COR-L47 (cell line): ENCODE measurements around the gene SULT4A1.
A peak's percentile ranks its signal among the peaks of the same experiment; 100 is the strongest.

Experiments used
- DNase-seq: peaks from one replicate; lab custom pipeline; 2025; lab: John Stamatoyannopoulos, UW

SULT4A1 gene

DNA sequence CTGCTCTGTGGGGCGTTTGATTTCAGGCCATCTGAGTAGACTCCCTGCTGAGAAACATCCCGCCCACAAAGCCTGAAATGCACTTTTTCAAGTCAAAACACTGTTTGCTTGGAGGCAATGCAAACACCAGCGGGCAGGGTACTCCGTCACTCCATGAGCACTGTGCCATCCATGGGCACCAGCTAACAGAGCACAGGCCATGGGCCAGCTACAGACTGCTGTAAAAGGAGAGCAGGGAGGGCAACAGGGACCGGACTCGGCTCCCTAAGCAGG is 33.7 kb downstream of the SULT4A1 start:
- DNase-seq: no peak

DNA sequence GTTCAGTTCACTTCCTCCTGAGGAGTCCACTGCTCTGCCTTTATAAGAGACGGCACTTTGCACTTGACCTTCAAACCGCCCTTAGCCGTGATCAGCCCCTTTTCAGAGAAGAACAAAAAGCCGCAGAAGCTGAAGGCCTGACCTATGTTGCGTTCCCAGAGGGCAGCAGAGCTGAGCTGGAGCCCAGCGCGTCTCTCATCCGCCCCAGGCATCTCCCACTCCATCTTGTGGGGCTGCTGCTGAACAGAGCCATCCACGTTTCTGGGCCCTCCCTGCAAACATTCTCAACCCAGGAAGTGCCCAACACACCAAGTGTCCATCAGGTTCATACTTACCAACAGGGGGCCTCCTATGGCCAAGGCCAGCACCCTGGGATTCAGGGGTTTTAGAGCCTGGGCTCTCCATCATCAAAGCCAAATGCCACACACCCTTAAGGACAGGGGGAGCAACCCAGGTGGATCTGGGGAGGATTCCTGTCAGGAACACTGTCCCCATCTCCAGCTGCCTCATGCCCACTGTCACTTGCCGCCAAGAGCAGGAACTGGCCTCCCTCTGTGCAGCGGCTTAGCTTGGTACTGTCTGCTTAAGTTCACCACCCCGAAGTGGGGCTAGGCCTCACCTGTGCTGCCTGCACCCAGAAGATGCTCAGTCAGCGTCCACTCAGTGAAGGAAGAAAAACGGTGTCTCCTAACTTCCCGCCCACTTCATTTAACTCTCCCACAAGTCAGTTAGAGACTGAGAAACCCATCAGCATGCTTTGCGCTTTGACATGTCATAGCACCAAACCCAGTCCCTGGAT is 34.2 kb downstream of the SULT4A1 start:
- no peak for DNase-seq

DNA sequence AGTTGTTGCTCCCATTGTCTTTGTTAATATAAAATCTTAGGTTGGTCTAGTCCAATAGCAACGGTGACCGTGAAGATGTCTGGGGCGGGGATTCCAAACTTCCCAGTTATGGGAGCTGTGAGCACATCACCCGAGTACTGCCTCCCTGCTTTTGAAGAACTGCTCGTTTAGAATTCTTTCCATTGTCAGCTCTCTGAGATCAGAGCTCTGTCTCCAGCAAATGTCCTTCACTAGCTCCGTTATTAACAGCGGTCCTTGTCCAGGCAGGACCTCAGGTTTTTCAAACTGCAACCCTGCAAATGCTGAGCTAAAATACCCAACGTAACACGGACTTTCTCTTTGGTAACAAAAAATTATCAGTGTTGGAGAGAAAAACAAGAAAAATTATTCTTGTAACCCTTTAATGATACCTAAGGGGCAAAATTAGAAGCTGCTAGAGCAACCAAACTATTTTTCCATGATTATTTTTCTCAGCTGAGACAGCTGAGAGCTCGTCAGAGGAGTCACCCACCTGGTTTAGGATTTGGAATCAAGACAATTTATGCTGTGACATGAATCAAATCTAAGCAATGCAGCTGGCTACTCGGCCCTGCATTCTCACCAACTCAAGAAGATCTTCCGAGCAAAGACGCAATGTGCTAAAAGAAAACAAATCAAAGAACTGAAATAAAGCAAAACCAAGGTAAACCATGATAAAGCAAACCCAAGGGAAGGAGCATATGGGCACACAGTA is 35.1 kb downstream of the SULT4A1 start:
- DNase-seq: no peak

DNA sequence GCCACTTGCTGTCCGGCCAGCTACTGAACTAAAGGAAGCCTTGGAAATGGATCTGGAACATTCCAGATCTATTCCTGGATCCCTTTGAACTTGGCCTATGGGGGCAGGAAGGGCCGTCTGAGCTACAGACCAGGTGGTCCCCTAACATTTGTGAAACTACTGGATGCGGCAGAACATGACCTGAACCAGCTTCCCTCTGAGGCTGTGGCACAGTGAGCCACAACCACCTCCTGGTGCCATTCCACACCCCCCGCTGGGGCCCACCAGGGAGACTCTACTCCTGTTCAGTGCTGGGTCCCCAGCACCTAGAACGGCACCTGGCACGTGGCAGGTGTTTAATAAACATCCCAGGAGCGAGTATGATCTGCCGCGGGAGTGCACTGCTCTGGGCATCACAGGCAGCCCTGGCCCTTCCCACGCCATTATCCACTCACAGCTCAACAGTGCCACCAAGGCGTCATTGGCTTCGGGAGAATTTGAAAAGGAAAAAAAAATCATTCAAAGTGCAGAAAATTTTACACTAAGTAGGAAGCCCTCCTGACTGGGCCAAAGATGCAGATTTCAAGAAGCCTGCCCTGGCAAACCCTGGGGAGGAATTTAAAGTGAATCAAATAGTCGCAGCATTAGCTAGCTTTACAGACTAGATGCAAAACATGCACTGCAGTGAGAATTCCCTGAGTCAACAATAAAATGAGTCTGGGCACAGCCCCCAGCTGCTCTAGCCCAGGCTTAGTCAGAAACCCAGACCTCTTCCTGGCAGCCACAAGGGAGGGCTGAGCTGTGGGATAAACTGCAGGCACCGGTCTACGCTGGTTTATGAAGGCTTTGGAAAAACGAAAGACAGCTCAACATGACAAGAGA is 35.9 kb downstream of the SULT4A1 start:
- DNase-seq: peak; percentile 61

DNA sequence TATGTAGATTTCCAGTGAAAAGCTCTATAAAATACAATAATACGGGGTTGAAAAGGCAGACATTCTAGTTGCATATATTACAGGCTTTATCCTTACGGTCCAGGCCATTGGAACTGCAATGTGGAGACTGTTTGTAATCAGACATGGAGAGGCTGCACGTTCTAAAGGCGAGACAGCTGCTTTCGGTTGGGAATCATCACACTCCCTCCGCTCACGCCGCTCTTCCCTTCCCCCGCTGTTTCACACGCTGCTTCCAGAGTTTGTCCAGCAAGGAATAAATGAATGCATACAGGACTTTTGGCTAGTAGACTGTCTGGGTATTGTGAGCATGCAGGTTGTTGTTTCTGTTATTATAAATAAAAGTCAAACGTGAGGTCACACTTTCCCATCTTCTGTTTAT is 36.7 kb downstream of the SULT4A1 start:
- no peak for DNase-seq

DNA sequence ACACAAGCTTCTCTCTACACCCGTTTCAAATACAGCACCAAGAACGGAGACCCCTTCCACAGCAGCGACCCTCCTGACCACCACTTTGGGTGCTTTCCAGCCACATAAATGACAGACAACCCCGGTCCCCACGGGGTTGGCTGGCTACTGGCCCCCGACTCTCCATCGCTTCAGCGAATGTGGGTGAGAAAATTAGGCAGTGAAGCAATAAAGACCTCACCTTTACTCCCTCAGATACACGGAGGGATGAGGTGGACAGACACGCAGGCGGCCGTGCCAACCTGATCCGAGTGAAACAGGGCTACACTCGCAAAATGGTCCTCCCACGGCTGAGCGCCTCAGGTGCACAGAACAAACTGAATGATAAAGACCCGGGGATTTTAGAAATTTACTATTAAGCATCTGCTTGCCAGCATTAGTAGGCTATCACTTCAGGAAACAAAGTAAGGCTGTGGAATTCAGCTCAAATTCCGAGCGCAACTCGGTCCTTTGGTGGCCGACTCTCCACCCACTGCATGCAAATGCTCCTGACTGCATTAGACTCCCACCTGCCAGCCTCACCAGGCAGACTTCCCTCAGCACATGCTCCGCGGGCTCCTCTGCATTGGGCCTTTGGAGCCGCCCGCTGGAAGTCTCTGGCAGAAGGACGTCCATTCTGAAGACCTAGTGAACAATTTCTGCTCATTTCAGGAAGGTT is 37.4 kb downstream of the SULT4A1 start:
- no peak for DNase-seq

DNA sequence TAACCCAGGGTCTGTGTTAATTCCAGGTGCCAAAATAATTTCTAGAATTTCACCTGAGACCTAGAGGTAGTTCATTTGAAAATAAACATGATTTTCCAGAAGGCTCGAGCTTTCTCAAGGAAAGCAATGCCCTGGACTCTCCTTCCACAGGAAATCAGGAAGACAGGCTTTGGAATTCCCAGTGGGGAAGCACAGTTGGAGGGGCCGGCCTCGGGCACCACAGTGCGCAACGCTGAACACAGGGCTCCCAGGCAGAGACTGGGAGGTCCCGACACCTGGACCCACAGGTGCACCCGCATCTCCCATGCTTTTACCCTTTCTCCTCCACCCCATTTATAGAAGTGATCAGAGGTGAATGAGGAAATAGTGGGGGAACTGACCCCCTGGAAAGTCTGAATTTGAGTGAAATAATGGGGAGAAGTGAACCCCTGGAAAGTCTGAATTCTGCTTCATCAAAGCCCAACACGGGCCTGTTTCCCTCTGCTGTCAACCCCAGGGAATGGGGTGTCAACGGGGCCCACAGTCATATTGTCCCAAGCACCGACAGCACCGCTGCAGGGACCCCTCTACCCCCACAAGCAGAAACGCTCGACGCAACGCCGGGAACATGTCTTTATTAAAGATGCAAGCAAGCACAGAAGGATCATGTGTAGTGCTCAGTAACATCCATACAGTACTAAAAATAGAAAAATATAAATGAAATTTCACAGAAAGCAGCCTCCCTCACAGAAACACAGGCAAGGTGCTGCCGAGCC is 38.2 kb downstream of the SULT4A1 start:
- DNase-seq: no peak

DNA sequence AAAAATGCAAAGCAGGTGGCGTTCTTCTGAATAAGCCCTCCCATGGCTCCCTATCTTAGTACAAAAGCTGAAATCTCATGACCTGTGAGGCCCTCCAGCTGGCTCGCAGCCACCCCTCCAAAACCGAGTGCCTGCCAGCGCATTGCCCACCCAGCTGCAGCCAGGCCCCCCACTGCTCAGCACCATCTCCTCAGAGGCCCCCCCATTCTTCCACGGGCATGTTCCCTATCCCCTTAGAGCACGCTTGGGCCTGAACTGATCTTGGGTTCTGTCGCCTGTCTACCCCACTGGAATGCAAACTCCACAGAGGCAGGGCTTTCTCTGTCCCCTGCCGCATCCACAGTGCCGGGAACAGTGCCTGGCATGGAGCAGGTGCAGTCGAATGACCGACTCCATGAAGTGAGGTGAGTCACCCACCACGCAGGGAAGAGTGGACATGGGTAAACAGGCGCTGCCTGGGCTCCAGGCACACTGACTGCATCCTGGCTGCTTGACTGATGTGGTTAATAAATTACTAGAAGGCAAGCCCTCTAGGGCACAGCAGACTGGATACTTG is 38.9 kb downstream of the SULT4A1 start:
- peak; percentile 11 for DNase-seq

DNA sequence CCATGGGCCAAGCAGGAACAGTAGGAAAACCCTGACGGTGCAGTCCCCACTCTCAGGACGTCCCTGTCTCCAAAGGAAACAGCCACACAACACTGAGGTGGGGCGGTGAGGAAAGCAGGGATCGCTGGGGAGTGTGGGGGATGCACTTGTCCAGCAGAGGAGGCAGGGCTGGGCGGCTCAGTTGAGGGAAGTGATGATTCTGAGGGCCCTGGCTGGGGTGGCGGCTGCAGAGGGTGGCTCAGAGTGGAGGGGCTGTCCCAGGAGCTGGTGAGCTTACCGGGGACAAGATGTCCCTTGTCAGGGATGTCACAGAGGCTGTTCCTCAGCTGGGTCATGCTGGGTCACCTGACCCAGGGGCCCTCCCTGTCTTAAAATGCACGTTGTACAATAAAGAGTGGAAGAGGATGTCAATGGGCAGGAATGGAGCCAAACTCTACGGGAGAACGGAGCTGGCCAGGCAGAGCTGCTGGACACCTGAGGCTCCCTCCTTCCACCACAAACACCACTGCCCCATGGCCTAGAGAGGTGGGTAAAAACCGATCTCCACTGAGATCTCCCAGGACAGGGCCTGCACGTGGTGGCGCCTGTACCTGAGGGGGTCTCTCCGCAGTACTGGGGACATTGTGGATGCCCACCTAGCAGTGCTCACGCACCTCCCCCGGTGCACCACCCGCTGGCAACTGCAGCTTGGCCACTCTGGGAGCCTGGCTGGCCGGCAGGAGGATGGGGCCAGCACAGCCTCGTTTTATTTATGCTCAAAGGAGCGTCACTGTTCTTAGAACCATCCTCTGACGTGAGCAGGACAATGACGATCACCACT is 40.5 kb downstream of the SULT4A1 start:
- no peak for DNase-seq

DNA sequence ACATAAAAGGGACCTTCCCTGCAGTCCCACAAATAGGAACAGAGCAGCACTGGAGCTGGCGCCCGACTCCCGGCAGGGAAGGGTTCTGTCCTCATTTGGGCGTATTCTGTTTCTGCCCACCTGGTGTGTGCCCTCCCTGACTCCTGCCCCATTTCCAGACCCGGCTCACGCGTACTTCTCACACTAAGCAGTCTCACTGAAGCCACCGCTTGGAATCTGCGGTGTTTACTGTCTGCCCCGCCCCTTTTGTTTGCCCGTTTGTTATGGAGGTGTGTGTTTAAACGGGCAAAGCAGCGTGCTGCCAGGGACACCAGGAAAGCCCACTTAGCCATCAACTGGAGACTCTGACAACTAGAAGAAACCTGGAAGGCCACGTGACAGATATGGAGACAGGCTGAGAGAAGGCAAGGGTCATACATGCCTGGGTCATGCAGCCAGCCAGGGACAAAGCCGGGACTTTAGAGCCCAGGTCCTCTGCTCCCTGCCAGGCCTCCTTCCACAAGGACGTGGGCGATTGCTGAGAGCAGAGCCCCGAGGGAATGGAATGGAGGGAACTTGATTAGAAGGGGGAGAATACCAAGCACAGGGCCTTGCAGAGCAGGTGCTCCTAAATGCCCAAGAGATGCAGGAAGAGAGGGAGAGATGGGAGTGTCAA is 41.5 kb downstream of the SULT4A1 start:
- DNase-seq: peak; percentile 68

DNA sequence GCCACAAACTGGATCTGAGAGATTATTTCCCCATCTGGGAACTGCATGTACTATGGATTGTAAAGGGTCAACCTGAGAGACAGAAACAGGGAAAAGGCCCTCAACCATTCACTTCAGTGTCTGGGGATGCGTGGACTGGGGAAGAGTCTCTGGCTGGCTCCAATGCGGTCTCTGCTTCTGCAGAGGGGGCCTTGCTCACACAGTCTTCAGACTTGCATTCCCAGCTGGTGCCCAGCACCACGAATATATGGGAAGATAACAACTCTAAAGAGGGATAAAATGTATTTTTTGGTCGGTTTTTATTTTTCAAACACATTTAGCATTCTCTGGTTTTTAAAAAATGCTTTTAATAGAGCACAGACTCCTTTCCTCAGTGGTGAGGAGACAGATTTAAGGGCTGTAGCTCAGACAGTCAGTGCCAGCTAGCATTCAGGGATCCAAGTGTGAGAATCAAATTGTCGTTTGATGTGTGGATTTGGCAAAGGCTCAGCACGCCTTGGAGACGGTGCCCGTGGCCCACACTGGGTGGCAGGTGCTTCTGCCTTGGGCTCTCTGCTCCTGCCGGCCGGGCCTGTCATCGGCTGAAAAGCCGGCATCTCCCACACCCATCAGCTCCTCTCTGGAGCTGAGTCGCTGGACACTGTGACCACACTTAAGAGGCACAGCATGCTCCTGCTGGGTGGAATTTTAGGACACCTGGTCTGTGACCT is 42.2 kb downstream of the SULT4A1 start:
- peak; percentile 68 for DNase-seq

DNA sequence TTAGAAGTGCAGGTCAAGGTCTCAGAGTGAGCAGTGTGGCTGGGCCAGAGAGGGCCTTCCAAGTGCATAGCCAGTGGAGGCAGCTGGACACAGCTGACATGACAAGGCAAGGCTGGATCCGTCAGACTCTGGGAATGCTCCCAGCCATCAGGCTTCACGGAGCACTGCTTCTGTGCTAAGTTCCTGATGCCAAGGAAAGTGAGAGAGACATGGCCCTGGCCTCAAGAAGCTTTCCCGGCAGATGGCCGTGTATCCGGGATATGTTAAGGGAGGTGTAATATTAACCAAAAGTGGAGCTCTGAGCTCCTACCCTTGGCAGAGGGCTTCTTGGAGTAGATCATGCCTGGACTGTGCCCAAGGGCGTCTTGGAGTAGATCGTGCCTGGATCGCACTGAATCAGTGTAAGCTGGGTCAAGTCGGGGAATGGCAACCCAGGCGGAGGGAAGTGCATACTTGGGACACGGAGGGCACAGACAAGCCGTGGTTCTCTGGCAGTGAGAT is 42.8 kb downstream of the SULT4A1 start:
- DNase-seq: no peak

DNA sequence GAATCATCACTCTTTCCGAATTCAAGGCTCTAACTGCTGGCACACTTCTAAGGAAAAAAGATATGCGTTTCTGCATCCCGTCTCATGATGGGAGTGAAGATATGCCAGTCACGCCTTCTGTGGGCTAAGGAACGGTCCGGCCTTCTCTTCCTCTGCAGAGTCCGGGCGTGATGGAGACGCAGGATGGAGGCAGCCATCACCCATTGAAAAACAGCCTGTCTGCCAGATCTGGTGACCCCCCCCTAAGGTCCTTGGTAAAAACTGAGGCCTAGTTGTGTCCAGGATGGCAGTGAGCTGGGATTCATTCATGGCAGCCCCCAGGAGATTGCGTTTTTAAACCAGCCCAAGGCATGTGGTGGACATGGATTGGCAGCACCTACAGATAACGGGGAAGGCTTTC is 43.3 kb downstream of the SULT4A1 start:
- no peak for DNase-seq

DNA sequence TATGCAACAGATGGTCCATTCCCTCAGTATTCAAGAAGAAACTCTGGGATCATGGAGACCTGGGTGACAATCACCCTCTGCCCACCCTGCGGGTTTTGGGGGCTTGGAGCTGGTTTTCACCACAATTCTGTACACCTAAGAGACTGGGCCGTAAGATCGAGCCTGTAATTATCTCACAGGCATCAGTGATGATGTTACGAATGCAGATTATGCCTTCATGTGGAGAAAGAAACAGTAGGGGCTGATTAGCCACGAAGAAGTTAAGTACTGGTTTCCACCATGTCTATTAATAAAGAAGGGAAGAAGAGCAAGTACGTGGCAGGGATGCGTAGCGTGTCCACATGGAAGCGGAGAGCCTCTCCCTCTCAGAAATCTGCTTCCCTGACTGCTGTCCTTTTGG is 44.9 kb downstream of the SULT4A1 start:
- DNase-seq: no peak

DNA sequence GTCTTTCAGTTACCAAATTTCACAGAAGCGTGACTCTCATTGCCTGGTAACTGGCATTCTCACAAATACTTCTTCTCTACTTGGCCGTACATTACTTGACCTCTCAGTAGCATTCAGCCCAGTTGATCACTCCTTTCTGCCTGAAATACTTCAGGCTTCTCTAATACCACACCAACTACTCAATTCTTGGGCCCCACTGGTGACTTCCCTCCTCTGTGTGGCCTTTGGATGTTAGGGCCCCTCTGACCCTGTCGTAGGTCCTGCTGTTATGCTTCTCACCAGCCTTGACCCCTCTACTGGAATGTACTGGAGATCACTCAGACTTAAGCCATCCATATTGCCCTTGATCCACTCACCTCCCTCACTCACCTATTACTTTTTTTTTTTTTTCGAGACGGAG is 48.0 kb downstream of the SULT4A1 start:
- no peak for DNase-seq

DNA sequence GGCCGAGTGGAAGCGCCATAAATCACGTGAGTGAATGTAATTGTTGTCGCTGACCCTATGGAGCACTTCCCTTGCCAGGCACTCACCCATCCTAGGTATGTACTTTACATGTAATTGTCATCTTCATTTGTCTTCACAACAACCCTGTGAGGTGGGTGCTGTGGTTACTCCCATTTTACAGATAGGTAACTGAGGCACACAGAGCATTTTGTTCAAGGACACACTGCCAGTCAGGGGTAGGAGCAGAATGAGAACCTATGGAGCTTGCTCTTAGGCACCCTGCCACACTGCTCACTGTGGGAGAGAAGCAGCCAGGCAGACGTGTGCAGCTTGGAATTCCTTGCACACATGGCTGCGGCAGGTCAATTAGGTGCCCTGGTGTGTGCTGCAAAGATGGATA is 49.4 kb downstream of the SULT4A1 start:
- no peak for DNase-seq

DNA sequence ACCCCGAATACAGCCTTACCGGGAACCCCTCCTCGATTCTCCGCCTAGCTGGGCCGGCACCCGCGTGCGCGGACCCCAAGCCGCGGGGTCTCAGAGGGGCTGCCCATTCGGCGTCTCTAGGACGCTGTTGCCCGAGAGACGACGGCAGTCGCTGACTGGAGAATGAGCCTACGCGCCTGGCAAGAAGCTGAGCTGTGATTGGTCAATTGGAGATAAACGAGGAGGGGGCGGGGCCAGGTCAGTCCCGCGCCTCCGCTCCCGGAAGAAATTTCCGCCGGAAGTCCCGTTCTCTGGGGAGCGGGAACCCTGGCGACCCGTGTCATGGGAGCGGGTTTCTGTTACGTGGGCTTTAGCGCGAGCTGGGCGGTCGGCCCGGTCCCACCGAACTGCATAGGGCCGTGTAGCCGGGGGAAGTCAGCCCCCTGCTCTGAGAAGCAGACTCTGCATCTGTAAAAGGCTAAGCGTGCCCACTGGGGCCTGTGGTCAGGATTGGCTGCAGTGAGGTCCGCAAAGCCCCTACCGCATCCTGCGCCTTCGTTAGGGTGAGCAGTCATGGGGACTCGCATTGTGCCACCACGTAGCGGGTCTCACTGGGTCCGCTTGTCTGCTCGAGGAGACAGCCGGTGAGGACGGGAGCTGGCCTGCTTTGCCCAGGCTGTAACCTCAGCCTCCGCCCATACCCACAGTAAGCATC is 50.0 kb downstream of the SULT4A1 start, which contains the start of gene EFCAB6:
EFCAB6 (minus strand) TSS at position 157 of the 694 bp plus-strand sequence. CDS start 29,987 bp downstream, outside the sequence.
- DNase-seq: peak; percentile 95

DNA sequence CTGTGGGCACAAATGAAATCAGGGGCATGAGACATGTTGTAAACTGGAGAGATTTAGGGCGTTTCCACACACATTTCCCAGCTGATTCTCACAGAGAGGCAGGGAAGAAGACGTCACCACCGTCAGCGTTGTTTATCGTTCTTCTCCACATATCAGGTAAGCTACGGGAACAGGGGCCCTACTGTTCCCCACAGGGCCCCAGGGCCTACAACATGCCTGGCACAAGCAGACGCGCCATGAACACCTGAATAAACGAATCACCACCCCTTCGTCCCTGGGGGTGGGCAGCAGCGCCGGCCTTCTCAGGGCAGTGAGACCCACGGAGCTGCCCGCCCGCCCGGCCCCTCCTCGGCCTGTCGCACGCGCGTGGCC is 50.5 kb downstream of the SULT4A1 start:
- peak; percentile 21 for DNase-seq
